A673 (cell line): ENCODE data around the gene TMEM107. TPM values are rescaled to one million over a fixed set of nuclear protein-coding genes. Genes with fewer than 3 reads are reported as not detected.

Experiments used
- BruUV-seq: library from RNA; stranded (reverse); fragments of 400-500 nt; replicated peaks from 2 replicates; lab custom pipeline; 2021; lab: Mats Ljungman, UMichigan
- CTCF ChIA-PET: fragments of 300-600 bp; sonication (Branson Sonifier 250); formaldehyde crosslinking; loops from one replicate; lab custom pipeline; 2022; ENCODE audit warnings: antibody characterized with exemption; lab: Charles Lee
- POLR2A ChIA-PET: fragments of 300-600 bp; sonication (Branson Sonifier 250); formaldehyde crosslinking; loops from one replicate; lab custom pipeline; 2022; ENCODE audit warnings: antibody characterized with exemption; ENCODE audit not compliant: low non-redundant PET; lab: Charles Lee
- DNase-seq: peaks from one replicate; pipeline ENCODE4 v3.0.0-alpha.2; 2015; ENCODE audit warnings: low spot score
- H3K27ac ChIP-seq: fragments of 200-600 bp; sonication (generic); 2 replicates; pipeline ENCODE4 v1.5.1; 2016; ENCODE audit warnings: mixed run types, low read depth, mild to moderate bottlenecking, mixed read lengths, antibody characterized with exemption, low read length; ENCODE audit not compliant: poor library complexity, severe bottlenecking
- H3K27me3 ChIP-seq: fragments of 200-600 bp; sonication (generic); replicated peaks from 2 replicates; pipeline ENCODE4 v1.6.1; 2017; ENCODE audit warnings: mixed run types, low read depth, mild to moderate bottlenecking, mixed read lengths, antibody characterized with exemption, low read length; ENCODE audit not compliant: insufficient read depth, poor library complexity
- H3K36me3 ChIP-seq: fragments of 200-600 bp; sonication (generic); 2 replicates; pipeline ENCODE4 v1.6.1; 2016; ENCODE audit warnings: mixed run types, mild to moderate bottlenecking, mixed read lengths, antibody characterized with exemption, low read length; ENCODE audit not compliant: insufficient read depth, poor library complexity, severe bottlenecking
- H3K4me1 ChIP-seq: fragments of 200-600 bp; sonication (generic); 2 replicates; pipeline ENCODE4 v1.6.1; 2017; ENCODE audit warnings: mixed run types, mild to moderate bottlenecking, mixed read lengths, antibody characterized with exemption, low read length; ENCODE audit not compliant: insufficient read depth, poor library complexity, severe bottlenecking
- H3K4me3 ChIP-seq: fragments of 200-600 bp; sonication (generic); 2 replicates; pipeline ENCODE4 v1.5.1; 2016; ENCODE audit warnings: low read depth, mixed run types, mild to moderate bottlenecking, mixed read lengths, low read length; ENCODE audit not compliant: poor library complexity, severe bottlenecking
- H3K9me3 ChIP-seq: fragments of 200-600 bp; sonication (generic); 2 replicates; pipeline ENCODE4 v1.6.1; 2016; ENCODE audit warnings: mixed run types, low read depth, mild to moderate bottlenecking, mixed read lengths, antibody characterized with exemption, low read length; ENCODE audit not compliant: poor library complexity, severe bottlenecking
- EZH2 ChIP-seq: fragments of 200-600 bp; sonication (generic); IDR thresholded peaks from 2 replicates; pipeline ENCODE4 v1.6.1; 2017; ENCODE audit warnings: borderline replicate concordance, low read depth, mild to moderate bottlenecking, mixed read lengths, antibody characterized with exemption, low read length; ENCODE audit not compliant: poor library complexity, severe bottlenecking
- intact Hi-C: fragments of 100-400 bp; cut with micrococcal nuclease; formaldehyde crosslinking; loops from one replicate; pipeline ENCODE4 v1.10.0; 2022; ENCODE audit not compliant: unreplicated experiment
- total RNA-seq: library from RNA; stranded (reverse); gene quantifications from 2 replicates; pipeline ENCODE4 v1.2.3, GENCODE V29; 2021
- TF ChIP-seq, protein P1 (sequence below): fragments of 300-800, 200-600 bp; sonication (generic); conservative IDR thresholded peaks from 2 replicates; pipeline ENCODE4 v1.5.1; 2017; ENCODE audit warnings: low read depth, mild to moderate bottlenecking, antibody characterized with exemption, low read length, moderate library complexity, mixed read lengths

The TMEM107 gene
- total RNA-seq, 1 experiment from 2014 or later: 19.4 TPM

DNA sequence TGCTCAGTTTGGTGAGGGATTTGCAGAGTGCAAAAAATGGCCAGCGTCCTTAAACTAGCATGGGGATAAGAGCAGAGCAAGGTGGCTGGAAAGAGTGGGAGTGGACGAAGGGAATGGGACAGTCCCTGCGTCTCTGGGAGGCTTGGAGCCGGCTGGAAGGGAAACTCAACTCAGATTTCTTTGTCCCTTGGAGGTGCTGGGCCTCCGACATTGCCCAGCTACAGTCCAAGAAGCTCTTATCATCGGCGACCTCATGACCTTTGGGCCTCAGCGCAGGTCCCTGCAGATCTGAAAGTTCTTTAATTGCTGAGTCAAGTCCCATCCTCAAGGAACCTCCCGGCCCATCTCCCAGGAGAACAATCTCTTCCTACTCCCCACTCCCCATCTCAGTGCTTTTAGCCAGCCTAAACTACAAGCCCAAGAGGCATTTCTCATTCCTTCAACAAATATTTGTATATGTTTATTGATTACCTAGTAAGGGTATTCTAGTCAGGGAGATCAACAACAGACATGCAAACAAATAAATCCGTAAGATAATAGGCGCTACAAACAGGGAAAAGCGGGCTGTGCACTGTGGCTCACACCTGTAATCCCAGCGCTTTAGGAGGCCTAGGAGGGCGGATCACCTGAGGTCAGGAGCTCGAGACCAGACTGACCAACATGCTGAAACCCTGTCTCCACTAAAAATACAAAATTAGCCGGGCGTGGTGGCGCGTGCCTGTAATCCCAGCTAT lies 985 bp upstream of the TMEM107 start:
- Histone ChIP-seq H3K9me3 (no peaks in the 10 kb centered on the region), H3K36me3 (no peaks in the 10 kb centered on the region), H3K4me3 (peak overlapping the region; percentile 57), H3K27me3 (no peaks in the 10 kb centered on the region), H3K4me1 (peaks cover 18% of the 10 kb centered on the region), H3K27ac (peak overlapping the region; percentile 70)
- TSS peak; percentile 85 for BruUV-seq
- DNase-seq: no peak
- POLR2A ChIA-PET: interaction anchor here (0.6 kb wide), 2 partner anchors 41 to 43 kb away, joined by 3 to 4 read pairs; no protein-coding TSS in a partner anchor
- no peak for TF ChIP-seq EZH2
- TF ChIP-seq, protein P1, sequence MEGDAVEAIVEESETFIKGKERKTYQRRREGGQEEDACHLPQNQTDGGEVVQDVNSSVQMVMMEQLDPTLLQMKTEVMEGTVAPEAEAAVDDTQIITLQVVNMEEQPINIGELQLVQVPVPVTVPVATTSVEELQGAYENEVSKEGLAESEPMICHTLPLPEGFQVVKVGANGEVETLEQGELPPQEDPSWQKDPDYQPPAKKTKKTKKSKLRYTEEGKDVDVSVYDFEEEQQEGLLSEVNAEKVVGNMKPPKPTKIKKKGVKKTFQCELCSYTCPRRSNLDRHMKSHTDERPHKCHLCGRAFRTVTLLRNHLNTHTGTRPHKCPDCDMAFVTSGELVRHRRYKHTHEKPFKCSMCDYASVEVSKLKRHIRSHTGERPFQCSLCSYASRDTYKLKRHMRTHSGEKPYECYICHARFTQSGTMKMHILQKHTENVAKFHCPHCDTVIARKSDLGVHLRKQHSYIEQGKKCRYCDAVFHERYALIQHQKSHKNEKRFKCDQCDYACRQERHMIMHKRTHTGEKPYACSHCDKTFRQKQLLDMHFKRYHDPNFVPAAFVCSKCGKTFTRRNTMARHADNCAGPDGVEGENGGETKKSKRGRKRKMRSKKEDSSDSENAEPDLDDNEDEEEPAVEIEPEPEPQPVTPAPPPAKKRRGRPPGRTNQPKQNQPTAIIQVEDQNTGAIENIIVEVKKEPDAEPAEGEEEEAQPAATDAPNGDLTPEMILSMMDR: no peak
- intact Hi-C loops: no loop called here
- CTCF ChIA-PET: no interaction called here

DNA sequence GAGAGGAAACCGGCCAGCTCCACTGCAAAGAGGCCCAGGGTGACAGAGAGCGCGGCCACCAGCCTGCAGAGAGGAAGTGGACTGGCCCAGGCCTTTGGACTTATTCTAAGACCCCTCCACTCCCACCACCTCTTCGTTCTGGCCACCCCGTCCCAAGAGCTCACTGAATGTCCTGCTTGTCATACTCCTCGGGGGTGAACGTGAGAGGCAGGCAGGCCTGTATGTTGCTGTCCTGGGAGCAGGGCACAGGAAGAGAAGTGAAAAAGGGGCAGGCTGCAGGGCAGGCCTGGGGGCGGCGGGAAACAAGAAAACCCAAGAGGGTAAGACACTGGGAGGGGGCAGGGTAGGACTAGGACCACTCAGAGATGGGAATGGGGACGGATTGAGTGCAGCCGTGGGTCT lies 384 bp downstream of the TMEM107 start:
- H3K4me3 ChIP-seq: peak overlapping the region; percentile 57
- H3K9me3 ChIP-seq: no peaks in the 10 kb centered on the region
- H3K27ac ChIP-seq: peak overlapping the region; percentile 70
- CTCF ChIA-PET: interaction anchor here (0.5 kb wide), 1 partner anchor 516 kb away, joined by 6 read pairs; no protein-coding TSS in a partner anchor
- intact Hi-C loops: no loop called here
- no peaks in the 10 kb centered on the region for H3K27me3 ChIP-seq
- H3K4me1 ChIP-seq: peaks cover 18% of the 10 kb centered on the region
- POLR2A ChIA-PET: interaction anchor here (0.5 kb wide), 1 partner anchor 56 kb away, joined by 3 read pairs; no protein-coding TSS in a partner anchor
- H3K36me3 ChIP-seq: no peaks in the 10 kb centered on the region
- DNase-seq: no peak
- no TSS peak for BruUV-seq
- TF ChIP-seq, protein P1: no peak
- TF ChIP-seq EZH2: no peak

DNA sequence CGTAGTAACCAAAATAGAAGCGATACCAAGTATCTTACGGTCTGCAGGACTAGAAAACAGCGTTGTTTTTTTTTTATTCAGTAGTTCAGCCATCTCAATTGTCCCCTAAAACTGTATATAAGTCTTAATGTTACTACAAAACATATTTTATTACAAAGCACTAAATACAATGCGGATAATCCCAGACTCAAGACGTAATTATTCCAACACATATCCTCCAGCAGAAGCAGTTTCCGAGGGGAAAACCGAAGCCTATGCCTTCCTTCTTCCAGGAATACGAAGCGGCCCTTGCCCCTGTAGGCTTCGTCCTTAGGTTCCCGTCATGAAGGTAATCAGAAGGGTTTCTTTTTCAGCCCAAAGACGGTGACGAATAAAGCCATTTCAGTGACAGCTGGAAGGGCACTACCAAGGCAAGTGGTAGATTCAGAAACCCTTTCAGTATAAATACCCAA lies 2.3 kb downstream of the TMEM107 start:
- no peaks in the 10 kb centered on the region for H3K9me3 ChIP-seq
- H3K4me3 ChIP-seq: peak overlapping the region; percentile 44
- BruUV-seq: no TSS peak
- no peak for TF ChIP-seq EZH2
- TF ChIP-seq, protein P1: no peak
- H3K4me1 ChIP-seq: peaks cover 18% of the 10 kb centered on the region
- POLR2A ChIA-PET: interaction anchor here (0.6 to 1.2 kb wide), 4 partner anchors 10 to 619 kb away, joined by 3 to 12 read pairs (median 4); no protein-coding TSS in a partner anchor
- H3K36me3 ChIP-seq: no peaks in the 10 kb centered on the region
- CTCF ChIA-PET: interaction anchor here (1.0 kb wide), 2 partner anchors 15 to 55 kb away, joined by 3 to 4 read pairs; no protein-coding TSS in a partner anchor
- no peaks in the 10 kb centered on the region for H3K27me3 ChIP-seq
- H3K27ac ChIP-seq: peak overlapping the region; percentile 98
- intact Hi-C loops: loop anchor here (1.0 kb wide), 1 partner anchor 20 kb away; no protein-coding TSS in a partner anchor
- no peak for DNase-seq
